ENCODE data around the gene RAB7B.
"Not testable (repeated sequence)": the region's sequence is repeated elsewhere in the genome, so short reads cannot be mapped to it uniquely, and the experiment has no call there.

RAB7B gene

GRCh38 chr1:206002871-206003801, at the start of gene RAB7B:
Gene RAB7B (minus strand): TSS chr1:206003395. CDS start chr1:205994135, 9,260 bp downstream.
- ATAC-seq, result no peak

- ATAC-seq, result not testable (repeated sequence)
These were observed 49.2 kb upstream of the RAB7B start for GRCh38 chr1:206052231-206052865.

- peak; percentile 86 to 90 for ATAC-seq
These were observed 47.5 kb upstream of the RAB7B start for GRCh38 chr1:206050655-206051235.

GRCh38 chr1:206049919-206050600, 46.9 kb upstream of the RAB7B start:
- ATAC-seq, result no peak

GRCh38 chr1:206049293-206049692, 46.1 kb upstream of the RAB7B start:
- peak; percentile 44 to 51 for ATAC-seq

GRCh38 chr1:206048582-206048981, 45.4 kb upstream of the RAB7B start:
- no peak for ATAC-seq

GRCh38 chr1:206047271-206047670, 44.1 kb upstream of the RAB7B start:
- ATAC-seq, result no peak

GRCh38 chr1:206041640-206042039, 38.4 kb upstream of the RAB7B start:
- ATAC-seq, result no peak

GRCh38 chr1:206040328-206040727, 37.1 kb upstream of the RAB7B start:
- ATAC-seq, result no peak

GRCh38 chr1:206039046-206039973, 36.1 kb upstream of the RAB7B start:
- ATAC-seq, result no peak

GRCh38 chr1:206037581-206037980, 34.4 kb upstream of the RAB7B start:
- ATAC-seq, result no peak

GRCh38 chr1:206036663-206037455, 33.7 kb upstream of the RAB7B start:
- peak in 1 of 2 donors; percentile 27 for ATAC-seq

- no peak for ATAC-seq
These were observed 31.8 kb upstream of the RAB7B start for GRCh38 chr1:206035027-206035426.

GRCh38 chr1:206032380-206033140, 29.4 kb upstream of the RAB7B start:
- ATAC-seq, result no peak

GRCh38 chr1:206030714-206031113, 27.5 kb upstream of the RAB7B start:
- peak; percentile 76 to 81 for ATAC-seq

- ATAC-seq, result no peak
These were observed 27.0 kb upstream of the RAB7B start for GRCh38 chr1:206030191-206030590.

- ATAC-seq, result no peak
These were observed 26.3 kb upstream of the RAB7B start for GRCh38 chr1:206029484-206029883.

- no peak for ATAC-seq
These were observed 22.2 kb upstream of the RAB7B start for GRCh38 chr1:206025283-206025820.

GRCh38 chr1:206023695-206024094, 20.5 kb upstream of the RAB7B start, which contains the start of gene CTSE:
Gene CTSE (minus strand): TSS chr1:206023895. CDS start chr1:206023791, 104 bp downstream.
- ATAC-seq, result no peak

- no peak for ATAC-seq
These were observed 19.6 kb upstream of the RAB7B start for GRCh38 chr1:206022766-206023165.
